Activated CD4-positive, alpha-beta T cell treated with anti-CD3 and anti-CD28 coated beads for 4 hours (primary cell): ENCODE data around the gene MYCBP2.
"Not testable (repeated sequence)": the region's sequence is repeated elsewhere in the genome, so short reads cannot be mapped to it uniquely, and the experiment has no call there.

Experiments
- DNase-seq, 2 donors: peaks; one replicate each; pipeline ENCODE4 v3.0.0-alpha.2; 2020

MYCBP2 gene

DNA sequence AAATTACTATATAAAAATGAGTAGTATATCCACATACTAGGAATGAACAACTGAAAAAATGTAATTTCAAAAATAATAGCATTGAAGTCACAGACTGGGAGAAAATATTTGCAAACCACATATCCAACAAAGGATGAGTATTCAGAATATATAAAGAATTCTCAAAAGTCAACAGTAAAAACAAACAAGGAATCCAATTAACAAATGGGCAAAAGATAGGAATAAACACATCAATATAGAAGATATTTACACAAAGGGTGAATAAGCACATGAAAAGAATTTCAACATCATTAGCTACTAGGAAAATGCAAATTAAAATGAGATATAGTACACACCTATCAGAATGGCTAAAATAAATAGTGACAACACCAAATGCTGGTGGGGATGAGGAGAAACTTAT lies 37.0 kb downstream of the MYCBP2 start:
- DNase-seq, result no peak

DNA sequence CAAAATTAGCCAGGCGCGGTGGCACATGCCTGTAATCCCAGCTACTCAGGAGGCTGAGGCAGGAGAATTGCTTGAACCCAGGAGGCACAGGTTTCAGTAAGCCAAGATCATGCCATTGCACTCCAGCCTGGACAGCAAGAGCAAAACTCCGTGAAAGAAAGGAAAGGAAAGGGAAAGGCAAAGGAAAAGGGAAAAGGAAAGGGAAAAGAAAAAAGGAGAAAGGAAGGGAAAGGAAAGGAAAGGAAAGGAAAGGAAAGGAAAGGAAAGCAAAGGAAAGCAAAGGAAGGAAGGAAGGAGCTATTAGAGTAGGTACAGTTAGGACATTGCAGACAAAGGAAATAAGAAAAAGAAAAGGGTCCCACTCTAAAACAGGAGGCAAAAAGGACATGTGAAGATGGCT lies 41.3 kb downstream of the MYCBP2 start:
- DNase-seq, result not testable (repeated sequence)

DNA sequence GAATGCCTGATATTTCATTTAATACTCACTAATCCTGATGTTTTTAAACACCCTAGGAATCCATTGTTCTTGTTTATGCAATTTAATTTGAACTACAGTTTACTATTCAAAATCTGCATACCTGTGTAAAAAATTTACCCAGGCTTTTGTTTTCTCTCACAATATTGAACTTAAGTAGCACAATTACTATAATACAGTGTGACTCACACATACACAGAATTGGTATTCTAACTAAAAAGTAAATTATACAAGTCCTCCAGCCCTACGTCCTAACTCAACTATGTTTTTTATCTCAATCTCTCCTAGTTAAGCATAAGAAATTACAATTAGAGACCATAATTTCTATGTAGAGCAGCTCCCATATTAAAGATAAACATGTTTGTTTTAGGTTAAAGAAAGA lies 41.8 kb downstream of the MYCBP2 start:
- no peak for DNase-seq

- DNase-seq, result no peak
Measured at GRCh38 chr13:77274126-77274525, 52.8 kb downstream of the MYCBP2 start.

DNA sequence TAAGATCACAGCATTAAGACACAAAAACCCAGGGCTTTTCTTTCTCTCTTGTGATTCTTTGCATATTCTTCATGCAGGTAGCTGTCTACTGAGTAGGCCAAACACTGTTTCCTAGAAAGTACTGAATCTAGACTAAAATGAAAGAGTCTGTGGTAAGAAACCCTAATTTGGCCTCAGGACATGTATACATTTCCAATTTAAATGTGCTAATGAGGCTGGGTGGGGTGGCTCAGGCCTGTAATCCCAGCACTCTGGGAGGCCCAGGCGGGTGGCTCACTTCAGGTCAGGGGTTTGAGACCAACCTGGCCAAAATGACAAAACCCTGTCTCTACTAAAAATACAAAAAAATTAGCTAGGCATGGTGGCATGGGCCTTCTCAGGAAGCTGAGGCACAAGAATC lies 57.8 kb downstream of the MYCBP2 start:
- DNase-seq, result no peak

GRCh38 chr13:77267362-77267761 lies 59.5 kb downstream of the MYCBP2 start:
- DNase-seq, result no peak

- DNase-seq, result no peak
Measured at GRCh38 chr13:77265336-77265735, 61.6 kb downstream of the MYCBP2 start.

DNA sequence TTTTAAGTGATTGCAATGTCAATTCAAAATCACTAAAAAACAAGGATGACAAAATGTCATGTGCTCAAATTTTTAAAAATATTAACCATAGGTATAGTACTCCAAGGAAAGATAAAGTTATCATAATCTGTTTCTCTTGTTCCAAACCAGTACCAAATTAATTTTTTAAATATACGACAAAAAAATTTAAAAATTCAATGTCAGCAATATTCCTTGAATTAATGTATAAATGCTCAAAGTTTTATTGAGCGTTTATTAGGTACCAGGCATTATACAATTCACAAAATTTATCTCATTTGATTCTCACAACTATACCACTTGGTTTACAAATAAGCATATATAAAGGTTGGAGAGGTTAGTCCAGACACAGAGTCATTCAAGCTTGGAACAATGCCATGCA lies 64.7 kb downstream of the MYCBP2 start:
- no peak for DNase-seq

DNA sequence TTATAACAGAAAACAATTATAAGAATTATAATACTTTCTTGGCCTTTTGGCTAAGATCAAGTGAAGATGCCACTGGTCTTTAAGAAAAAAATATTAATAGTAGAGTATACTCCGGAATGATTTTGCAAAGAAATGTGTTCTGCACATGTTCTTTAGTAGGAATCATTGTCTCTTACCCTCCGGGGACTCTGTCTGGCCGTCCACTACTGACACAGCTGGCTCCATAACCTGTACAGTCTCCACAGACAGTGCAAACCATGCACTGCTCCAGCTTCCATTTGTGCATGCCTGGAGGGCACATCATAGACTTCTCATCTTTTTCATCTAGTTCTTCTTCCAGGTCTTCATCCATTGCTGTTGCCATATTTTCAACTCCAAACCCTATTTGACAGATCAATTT lies 75.9 kb downstream of the MYCBP2 start:
- no peak for DNase-seq

- DNase-seq, result not testable (repeated sequence)
Measured at GRCh38 chr13:77245224-77245623, 81.7 kb downstream of the MYCBP2 start.

- DNase-seq, result no peak
Measured at GRCh38 chr13:77239312-77239711, 87.6 kb downstream of the MYCBP2 start.

DNA sequence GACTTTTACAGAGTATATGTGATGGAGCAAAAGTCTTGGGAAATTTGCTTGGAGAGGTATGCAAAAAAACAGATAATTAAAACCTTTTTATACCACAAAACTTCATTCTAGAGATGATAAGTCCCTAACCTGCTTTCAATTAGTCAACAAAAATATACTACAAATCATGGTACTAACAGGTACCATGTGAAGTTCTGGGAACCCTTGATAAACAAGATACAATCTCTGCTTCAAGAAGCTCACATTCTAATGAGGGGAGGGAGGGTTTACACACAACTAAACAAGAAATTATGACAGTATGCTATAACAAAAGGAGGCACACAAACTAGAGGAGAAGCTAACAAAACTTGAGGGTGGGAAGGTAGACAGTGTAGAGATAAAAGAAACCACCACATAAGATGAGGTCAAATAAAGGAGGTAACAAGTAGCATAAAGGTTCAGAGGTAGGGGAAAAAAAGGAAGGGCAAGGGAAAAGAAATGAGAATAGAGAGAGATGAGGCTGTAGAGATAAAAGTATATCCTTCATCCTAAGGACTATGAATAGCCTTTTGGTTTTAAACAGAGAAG lies 91.4 kb downstream of the MYCBP2 start:
- no peak for DNase-seq

GRCh38 chr13:77233159-77233558 lies 93.7 kb downstream of the MYCBP2 start:
- no peak for DNase-seq

DNA sequence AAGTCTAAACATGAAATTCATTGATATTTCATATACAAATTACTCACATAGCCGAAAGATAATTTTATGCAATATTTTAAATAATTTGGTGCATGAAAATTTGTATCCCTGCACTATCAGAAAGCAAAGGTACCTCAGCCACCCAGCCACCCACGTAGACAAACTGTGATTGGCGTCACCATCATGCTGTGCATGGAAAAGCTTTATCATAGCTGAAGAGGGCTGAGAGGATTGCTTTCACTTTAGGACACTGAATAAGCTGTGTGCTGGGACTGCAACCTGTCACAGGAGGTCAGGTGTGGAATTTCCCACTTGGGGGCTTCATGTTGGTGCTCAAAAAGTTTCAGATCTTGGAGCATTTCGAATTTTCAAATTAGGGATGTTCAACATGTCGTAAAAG lies 96.3 kb downstream of the MYCBP2 start:
- peak; percentile 8 to 18 for DNase-seq

DNA sequence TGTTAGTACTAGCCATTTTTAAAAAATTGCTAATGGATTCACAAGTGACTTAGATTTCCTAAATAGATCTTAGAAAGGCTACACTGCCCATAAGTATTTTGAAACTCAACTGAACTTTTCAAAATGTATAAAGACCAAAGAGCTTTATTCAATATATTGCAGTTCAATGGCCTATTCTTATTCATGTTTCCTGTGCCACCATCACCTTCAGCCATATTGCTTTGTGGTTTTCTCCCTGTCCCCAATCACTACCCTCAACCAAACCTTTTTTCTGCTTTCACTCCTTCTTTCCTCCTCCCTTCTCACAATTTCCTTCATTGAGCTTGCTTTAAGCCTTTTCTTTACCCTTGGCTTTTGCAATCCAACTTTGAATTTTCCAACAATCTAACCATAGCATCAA lies 100.9 kb downstream of the MYCBP2 start:
- no peak for DNase-seq

DNA sequence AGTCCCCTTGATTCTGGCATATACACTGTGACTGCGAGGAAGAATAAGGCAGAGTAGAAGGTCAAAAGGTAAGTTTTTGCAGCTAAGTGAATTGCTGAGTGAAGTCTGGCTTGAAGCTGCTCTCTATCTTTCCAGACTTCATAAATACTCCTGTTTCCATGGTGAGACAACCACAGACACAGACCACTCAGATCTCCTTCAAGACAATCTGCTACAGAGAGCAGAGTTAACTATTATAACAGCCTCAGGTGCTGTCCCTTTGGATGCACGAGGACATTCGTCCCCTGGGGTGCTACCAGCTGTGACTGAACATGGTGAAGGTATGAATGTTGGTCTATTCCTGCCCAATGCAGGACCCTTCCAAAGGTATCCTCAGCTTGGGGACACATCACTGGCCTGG lies 104.0 kb downstream of the MYCBP2 start:
- no peak for DNase-seq

- DNase-seq, result no peak
Measured at GRCh38 chr13:77222000-77222690, 104.7 kb downstream of the MYCBP2 start.

DNA sequence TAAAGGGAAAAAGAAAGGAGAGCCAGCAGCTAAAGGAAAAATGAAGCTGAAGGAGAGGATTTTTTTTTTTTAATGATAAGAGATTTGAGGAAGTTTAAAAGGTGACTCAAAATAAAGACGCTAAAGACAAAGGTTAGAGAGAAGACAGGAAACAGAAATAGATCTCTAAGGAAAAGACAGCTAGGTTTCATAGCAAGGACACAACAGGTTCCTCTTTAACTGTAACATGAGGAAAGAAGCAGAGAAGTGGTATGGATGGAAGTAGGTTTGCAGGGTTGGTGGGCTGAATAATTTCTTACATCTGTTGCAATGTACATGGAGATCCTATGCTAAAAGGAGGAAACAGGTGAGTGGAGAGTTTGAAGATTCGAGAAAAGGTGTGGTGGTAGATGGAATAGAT lies 107.5 kb downstream of the MYCBP2 start:
- DNase-seq, result no peak

DNA sequence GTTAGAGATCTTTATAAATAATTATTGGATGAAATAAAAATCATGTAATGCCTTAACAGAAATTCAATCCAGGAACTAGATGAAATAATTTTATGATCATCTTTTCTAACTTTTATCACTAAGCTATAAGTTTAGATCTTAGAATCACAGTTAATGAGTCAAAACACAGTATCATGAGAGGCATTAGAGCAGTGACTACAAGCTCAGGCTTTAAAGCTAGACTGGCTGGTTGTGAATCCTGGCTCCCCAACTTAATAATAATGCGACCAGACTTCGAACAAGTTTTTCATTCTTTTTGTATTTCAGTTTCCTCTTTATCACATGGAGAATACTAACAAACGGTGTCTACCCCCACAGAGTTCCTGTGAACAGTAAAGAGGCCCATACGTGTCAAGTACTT lies 108.6 kb downstream of the MYCBP2 start:
- no peak for DNase-seq

DNA sequence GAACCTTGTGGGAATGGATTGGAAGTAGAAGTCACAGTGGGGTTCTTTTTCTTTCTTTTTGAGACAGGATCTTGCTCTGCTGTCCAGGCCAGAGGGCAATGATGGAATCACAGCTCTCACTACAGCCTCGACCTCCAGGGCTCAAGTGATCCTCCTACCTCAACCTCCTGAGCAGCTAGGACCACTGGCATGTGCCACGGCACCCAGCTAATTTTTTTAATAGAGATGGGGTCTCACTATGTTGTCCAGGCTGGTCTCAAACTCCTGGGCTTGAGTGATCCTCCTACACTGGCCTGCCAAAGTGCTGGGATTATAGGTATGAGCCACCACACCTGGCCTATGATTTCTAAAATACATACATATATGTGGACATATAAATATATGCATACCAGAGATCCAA lies 111.4 kb downstream of the MYCBP2 start:
- DNase-seq, result no peak

- DNase-seq, result no peak
Measured at GRCh38 chr13:77213644-77214043, 113.2 kb downstream of the MYCBP2 start.

GRCh38 chr13:77207943-77208342 lies 119.0 kb downstream of the MYCBP2 start:
- no peak for DNase-seq

DNA sequence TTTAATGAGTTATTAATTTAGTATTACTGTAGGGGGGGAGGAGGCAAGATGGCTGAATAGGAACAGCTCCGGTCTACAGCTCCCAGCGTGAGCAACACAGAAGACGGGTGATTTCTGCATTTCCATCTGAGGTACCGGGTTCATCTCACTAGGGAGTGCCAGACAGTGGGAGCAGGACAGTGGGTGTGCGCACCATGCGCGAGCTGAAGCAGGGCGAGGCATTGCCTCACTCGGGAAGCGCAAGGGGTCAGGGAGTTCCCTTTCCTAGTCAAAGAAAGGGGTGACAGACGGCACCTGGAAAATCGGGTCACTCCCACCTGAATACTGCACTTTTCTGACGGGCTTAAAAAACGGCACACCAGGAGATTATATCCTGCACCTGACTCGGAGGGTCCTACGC lies 127.9 kb downstream of the MYCBP2 start:
- DNase-seq, result not testable (repeated sequence)

- no peak for DNase-seq
Measured at GRCh38 chr13:77196052-77196618, 130.8 kb downstream of the MYCBP2 start.
